Measurements from ENCODE around the gene OAF. TPM values are rescaled to one million over a fixed set of nuclear protein-coding genes. Genes with fewer than 3 reads are reported as not detected.

The OAF gene
- total RNA-seq, 2 donors from 2014 or later, result 26.3 to 45.1 TPM

DNA sequence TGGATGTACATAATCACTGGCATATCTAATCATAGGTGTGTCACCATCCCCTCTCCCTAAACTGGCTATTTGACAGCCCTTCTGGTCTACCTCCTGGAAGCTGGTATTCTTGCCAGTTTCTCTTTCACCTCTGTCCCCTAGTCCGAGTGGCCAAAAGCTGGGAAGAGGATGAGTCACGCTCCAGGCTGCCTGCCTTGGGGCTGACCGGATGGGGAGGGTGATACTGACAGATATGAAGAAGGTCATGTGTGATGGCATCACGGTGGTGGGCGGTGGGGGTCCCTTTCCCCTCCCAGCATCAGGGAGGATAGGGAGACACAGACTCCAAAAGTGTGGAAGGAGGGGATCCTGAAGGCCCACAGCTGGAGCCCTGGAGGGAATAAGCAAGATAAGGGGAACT, 4.8 kb downstream of the OAF start:
- no peaks in the 10 kb centered on the region for H3K36me3 ChIP-seq
- TF ChIP-seq CTCF (IDR thresholded peaks at IDR 0.05), result no peak
- H3K9me3 ChIP-seq, result no peaks in the 10 kb centered on the region
- H3K27me3 ChIP-seq (replicated peaks; ENCODE audit: insufficient read depth), result no peaks in the 10 kb centered on the region
- no peak for DNase-seq (ENCODE audit: low spot score)
- peaks cover 6 to 26% of the 10 kb centered on the region in 2 donors for H3K4me1 ChIP-seq (ENCODE audit: control insufficient read depth in 1 of 2, low read depth in 2 of 2)
- no peak overlapping the region for H3K4me3 ChIP-seq
- no peak for ATAC-seq (ENCODE audit: insufficient number of reproducible peaks, low FRiP score, low read depth)
- no peak overlapping the region for H3K27ac ChIP-seq

- TF ChIP-seq CTCF (IDR thresholded peaks at IDR 0.05), result no peak
- H3K4me1 ChIP-seq (ENCODE audit: control insufficient read depth in 1 of 2, low read depth in 2 of 2), result peaks cover 6 to 23% of the 10 kb centered on the region in 2 donors
- ATAC-seq (ENCODE audit: insufficient number of reproducible peaks, low FRiP score, low read depth), result no peak
Observed at GRCh38 chr11:120216426-120217102, 5.7 kb downstream of the OAF start.

DNA sequence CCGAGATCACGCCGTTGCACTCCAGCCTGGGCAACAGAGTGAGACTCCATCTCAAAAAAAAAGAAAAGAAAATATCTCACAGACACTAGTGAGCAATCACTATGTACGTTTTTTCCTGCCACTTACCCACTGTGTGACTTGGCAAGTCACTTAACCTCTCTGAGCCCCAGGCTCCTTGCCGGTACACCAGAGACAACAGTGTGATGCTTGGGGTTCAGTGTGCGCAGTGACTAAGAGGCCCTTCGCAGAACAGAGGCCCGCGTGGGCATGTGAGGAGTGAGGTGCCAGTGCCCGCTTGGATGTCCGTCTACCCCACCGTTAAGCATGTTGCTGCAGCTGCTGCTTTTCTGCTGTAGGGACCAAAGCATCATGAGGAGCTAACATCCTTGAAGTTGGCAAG, 6.7 kb downstream of the OAF start:
- TF ChIP-seq CTCF (IDR thresholded peaks at IDR 0.05), result no peak
- no peak for DNase-seq (ENCODE audit: low spot score)
- no peaks in the 10 kb centered on the region for H3K36me3 ChIP-seq
- peaks cover 6 to 22% of the 10 kb centered on the region in 2 donors for H3K4me1 ChIP-seq (ENCODE audit: control insufficient read depth in 1 of 2, low read depth in 2 of 2)
- ATAC-seq (ENCODE audit: insufficient number of reproducible peaks, low FRiP score, low read depth), result no peak
- no peak overlapping the region for H3K4me3 ChIP-seq
- H3K9me3 ChIP-seq, result no peaks in the 10 kb centered on the region
- no peak overlapping the region for H3K27ac ChIP-seq
- H3K27me3 ChIP-seq (replicated peaks; ENCODE audit: insufficient read depth), result no peaks in the 10 kb centered on the region

More at GRCh38 chr11:120216426-120217102, 5.7 kb downstream of the OAF start:
- Histone ChIP-seq H3K27me3 (replicated peaks; ENCODE audit: insufficient read depth) (no peaks in the 10 kb centered on the region), H3K9me3 (no peaks in the 10 kb centered on the region), H3K4me3 (no peak overlapping the region), H3K27ac (no peak overlapping the region), H3K36me3 (no peaks in the 10 kb centered on the region)
- no peak for DNase-seq (ENCODE audit: low spot score)

DNA sequence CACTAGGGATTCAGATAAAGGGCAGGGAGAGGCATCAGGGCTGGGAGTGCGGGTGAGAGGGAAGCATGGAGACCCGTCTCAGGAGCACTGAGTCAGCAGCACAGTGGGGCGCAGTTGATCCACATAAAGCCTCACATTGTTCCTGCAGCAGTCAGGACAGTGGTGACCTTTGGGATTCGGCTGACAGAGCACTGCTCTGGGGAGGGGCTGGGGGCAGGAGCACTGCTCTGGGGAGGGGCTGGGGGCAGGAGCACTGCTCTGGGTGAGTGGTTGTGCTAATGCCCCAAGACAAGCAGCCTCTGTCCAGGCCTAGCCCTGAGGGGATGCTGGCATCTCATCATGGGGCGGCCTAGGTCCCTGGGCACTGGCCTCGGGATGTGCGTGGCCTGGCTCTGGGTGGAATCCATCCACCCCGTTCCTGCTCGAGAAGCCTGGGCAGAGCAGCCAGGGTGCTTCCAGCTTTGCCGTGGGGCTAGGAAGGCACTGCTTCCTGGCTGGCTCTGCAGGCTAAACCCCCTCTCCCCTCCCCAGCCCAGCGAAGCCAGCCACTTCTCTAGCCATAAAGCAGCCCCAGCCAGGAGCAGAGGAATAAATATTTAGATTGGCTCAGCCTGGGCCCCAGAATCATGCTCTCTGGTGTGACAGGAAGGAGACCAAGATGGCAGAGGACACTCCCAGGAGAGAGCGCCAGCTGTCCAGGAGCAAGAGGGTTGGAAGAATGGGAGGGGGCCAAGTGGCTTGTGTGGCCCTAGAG, 7.3 kb downstream of the OAF start:
- ATAC-seq (ENCODE audit: insufficient number of reproducible peaks, low FRiP score, low read depth), result no peak
- no peak for DNase-seq (ENCODE audit: low spot score)
- H3K36me3 ChIP-seq, result no peaks in the 10 kb centered on the region
- no peak overlapping the region for H3K27ac ChIP-seq
- no peak for TF ChIP-seq CTCF (IDR thresholded peaks at IDR 0.05)
- H3K4me3 ChIP-seq, result no peak overlapping the region
- peaks cover 6 to 22% of the 10 kb centered on the region in 2 donors for H3K4me1 ChIP-seq (ENCODE audit: control insufficient read depth in 1 of 2, low read depth in 2 of 2)
- no peaks in the 10 kb centered on the region for H3K9me3 ChIP-seq
- H3K27me3 ChIP-seq (replicated peaks; ENCODE audit: insufficient read depth), result no peaks in the 10 kb centered on the region

DNA sequence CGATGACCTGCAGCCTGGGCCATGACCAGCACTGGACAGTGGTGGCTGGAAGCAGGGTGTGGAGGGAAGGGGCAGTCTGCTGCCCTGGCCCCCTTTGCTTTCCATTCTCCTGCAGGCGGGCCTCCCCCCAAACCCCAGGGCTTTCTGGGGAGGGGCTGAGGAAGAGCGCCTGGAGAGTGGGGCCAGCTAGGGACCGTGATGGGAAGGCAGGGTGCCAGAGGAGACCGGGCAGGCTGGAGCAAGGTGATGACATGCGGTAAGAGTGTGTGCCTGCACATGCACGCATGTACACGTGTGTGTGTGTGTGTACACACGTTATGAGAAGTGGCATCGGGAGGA, 7.8 kb downstream of the OAF start:
- H3K27ac ChIP-seq, result no peak overlapping the region

More for the DNA sequence above, 7.8 kb downstream of the OAF start:
- no peak for ATAC-seq (ENCODE audit: insufficient number of reproducible peaks, low FRiP score, low read depth)
- Histone ChIP-seq H3K36me3 (no peaks in the 10 kb centered on the region), H3K27me3 (replicated peaks; ENCODE audit: insufficient read depth) (no peaks in the 10 kb centered on the region), H3K4me3 (no peak overlapping the region), H3K4me1 (ENCODE audit: control insufficient read depth in 1 of 2, low read depth in 2 of 2) (peaks cover 6 to 22% of the 10 kb centered on the region in 2 donors), H3K9me3 (no peaks in the 10 kb centered on the region)
- TF ChIP-seq CTCF (IDR thresholded peaks at IDR 0.05), result no peak
- DNase-seq (ENCODE audit: low spot score), result no peak
